C4-2B (cell line): ENCODE data around the gene ANKFY1.

Experiments
- H3K27ac ChIP-seq: fragments of 450-650 bp; 2 replicates; pipeline ENCODE4 v1.5.1; 2017
- CTCF ChIP-seq: fragments of 450-650 bp; conservative IDR thresholded peaks from 2 replicates; pipeline ENCODE4 v1.5.1; 2017; ENCODE audit warnings: mild to moderate bottlenecking
- ZFX ChIP-seq: fragments of 450-650 bp; IDR thresholded peaks from 2 replicates; pipeline ENCODE4 v1.6.1; 2017

ANKFY1 gene

GRCh38 chr17:4134721-4135120, 129.1 kb downstream of the ANKFY1 start:
- TF ChIP-seq CTCF, result no peak
- TF ChIP-seq ZFX, result no peak
- H3K27ac ChIP-seq, result no peak overlapping the region

DNA sequence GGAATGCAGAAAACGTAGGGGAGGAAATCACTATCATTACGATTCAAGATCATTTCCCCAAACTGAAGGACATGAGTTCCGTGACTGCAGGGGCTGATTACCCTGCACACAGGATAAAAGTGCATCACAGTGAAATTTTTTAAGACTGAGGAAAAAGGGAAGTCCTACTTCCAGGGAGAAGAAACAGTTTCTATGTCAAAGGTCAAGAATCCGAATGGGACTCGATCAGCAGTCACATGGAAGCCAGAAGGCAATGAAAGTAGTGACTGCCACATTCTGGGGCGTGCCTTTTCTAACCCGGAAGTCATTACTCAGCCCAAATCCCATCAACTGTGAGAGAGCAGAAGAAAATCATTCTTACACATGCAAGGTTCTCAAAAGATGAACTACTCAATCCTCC, 133.1 kb downstream of the ANKFY1 start:
- H3K27ac ChIP-seq, result no peak overlapping the region
- TF ChIP-seq ZFX (no peak), CTCF (no peak)

GRCh38 chr17:4127555-4127954, 136.2 kb downstream of the ANKFY1 start:
- no peak overlapping the region for H3K27ac ChIP-seq
- TF ChIP-seq ZFX (no peak), CTCF (no peak)

DNA sequence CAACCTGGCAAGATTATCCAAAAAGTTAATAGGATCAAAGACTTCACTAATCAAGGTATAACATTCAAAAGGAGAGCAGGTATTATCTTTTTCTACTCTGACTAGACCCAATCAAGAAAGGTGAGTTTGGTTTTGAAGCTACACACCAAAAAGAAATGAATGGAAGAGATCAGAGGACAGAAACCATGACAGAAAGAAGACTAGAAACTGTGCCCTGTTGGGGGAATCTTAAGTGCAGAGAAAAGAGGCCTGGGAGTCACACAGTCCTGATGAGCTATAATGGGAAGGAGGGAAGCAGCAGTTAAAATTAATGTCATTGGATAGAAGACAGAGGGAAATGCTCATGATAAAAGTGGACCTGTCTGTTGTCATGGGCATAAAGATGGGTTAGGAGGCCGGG, 138.2 kb downstream of the ANKFY1 start:
- no peak for TF ChIP-seq ZFX
- H3K27ac ChIP-seq, result no peak overlapping the region

DNA sequence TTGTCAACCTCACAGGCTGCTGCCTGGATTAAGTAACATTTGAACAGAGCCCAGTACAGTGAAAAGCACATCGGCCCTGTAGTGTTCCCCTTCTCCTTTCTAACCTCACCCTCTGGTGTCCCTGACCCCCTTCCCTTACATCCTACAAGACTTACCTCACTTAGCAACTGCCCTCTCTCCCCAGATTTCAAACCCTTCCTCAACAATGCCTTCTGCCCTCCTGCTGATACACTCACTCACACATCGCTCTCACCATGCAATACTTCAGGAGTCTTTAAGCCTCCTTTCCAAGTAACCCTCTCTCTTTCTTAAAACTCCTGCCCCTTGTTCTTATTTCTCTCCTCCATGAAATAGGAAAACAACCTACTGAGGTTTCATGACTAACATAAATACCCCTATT, 138.8 kb downstream of the ANKFY1 start:
- no peak for TF ChIP-seq CTCF
- TF ChIP-seq ZFX, result no peak
- H3K27ac ChIP-seq, result no peak overlapping the region

DNA sequence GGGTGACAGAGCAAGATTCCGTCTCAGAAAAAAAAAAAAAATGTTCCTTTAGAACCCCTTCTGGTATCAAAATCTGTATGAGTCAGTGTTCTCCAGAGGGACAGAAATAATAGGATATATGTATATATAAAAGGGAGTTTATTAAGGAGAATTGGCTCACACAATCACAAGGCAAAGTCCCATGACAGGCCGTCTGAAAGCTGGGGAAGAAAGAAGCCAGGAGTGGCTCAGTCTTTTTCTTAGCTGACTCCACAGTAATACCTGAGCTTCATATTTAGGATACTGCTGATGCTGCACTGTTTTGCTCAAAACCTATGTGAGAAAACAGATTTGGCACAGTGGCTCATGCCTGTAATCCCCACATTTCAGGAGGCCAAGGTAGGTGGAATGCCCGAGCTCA, 143.4 kb downstream of the ANKFY1 start:
- no peak for TF ChIP-seq ZFX
- no peak for TF ChIP-seq CTCF
- no peak overlapping the region for H3K27ac ChIP-seq

DNA sequence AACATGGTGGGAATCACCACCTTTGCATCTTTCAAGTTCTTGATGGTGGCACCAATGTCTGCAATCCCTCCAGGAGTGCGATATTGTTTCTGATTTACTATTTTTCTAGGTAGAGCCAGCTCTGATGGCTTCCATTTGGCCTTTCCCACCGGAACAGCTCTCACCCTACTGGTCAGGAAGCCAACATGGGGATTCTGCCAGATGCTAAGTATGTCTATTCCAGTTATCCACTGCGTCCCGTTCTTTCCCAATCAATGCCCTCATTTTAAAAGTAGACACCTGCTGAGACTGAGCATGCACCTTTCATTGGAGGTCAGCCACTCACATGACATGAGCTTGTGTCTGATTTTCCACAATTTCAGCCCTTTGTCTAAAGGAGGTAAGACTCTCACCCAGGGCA, 144.5 kb downstream of the ANKFY1 start:
- H3K27ac ChIP-seq, result no peak overlapping the region
- TF ChIP-seq ZFX, result no peak
- TF ChIP-seq CTCF, result no peak

DNA sequence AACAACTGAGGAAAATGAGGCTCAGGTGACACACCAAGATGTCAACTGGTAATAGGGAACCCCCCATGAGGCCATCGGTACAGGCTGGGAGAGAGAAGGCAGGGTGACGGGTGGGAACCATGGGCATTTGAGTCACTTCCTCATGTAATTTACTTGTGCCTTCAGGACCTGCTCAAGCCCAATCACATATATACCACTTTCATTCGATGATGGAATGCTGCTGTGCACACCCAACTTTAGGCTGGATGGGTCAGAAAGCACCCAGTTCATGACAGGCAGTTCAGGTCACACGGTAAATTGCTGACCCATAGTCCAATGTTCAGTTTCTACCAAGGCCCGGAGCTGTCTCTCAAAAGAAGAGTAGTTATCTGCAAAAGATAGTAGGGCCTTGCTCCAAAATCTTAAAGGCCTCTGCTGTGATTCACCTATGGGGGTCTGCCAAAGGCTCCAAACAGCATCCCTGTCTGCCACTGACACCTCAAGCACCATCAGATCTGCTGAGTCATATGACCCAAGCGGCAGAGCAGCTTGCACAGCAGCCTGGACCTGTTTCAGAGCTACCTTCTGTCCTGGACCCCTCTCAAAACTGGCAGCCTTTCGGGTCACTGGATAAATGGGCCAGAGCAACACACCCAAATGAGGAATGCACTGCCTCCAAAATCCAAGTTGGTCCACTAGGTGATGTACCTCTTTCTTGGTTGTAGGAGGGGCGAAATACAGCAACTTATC, 145.6 kb downstream of the ANKFY1 start:
- no peak overlapping the region for H3K27ac ChIP-seq
- no peak for TF ChIP-seq ZFX
